Mammary epithelial cell (primary cell): Measurements from ENCODE around the gene OR10H2.

Experiments
- CTCF ChIP-seq, 2 donors: IDR thresholded peaks in 1 of 2; conservative IDR thresholded peaks in 1 of 2; 2 replicates each; pipeline ENCODE4 v1.5.1; 2011 to 2012; ENCODE audit warnings: inconsistent platforms in 2 of 2, low read length in 2 of 2, mild to moderate bottlenecking in 2 of 2, control low read depth in 1 of 2, low read depth in 1 of 2; ENCODE audit not compliant: insufficient read depth in 1 of 2; ENCODE audit errors: extremely low read depth in 1 of 2
- EZH2 ChIP-seq: IDR thresholded peaks from 2 replicates; pipeline ENCODE4 v1.6.1; 2012; ENCODE audit warnings: low read length, inconsistent platforms, borderline replicate concordance

DNA sequence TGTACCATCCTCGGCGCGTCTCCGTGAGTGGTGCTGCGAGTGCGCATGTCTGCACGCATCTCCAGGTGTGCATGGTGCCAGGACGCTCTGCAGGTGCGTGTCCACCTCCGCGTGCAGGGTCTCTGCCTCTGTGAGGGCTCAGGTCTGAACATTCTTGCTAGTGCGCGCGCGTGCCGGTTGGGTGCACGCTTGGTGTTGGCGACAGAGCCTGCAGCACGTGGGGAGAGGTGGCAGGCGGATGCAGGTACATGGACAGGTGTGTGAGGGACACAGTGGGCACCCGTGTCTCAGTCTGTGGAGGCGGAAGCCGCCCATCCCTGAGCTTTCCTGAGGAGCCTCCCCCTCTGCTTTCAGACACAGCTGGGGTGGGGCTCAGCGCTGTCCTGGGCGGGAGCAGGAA lies 4.9 kb upstream of the OR10H2 start:
- TF ChIP-seq CTCF (conservative IDR thresholded peaks at IDR 0.05 in 1 of 2, IDR thresholded peaks at IDR 0.05 in 1 of 2; ENCODE audit: extremely low read depth in 1 of 2, insufficient read depth in 1 of 2, low read depth in 1 of 2, low read length in 2 of 2): no peak
- no peak for TF ChIP-seq EZH2
